Hepatic stellate cell (primary cell): Measurements from ENCODE around the gene ALDH1A1.
"Not testable (repeated sequence)": the region's sequence is repeated elsewhere in the genome, so short reads cannot be mapped to it uniquely, and the experiment has no call there.

Experiments
- DNase-seq: peaks from one replicate; pipeline ENCODE4 v3.0.0; 2011; ENCODE audit warnings: low spot score

Gene ALDH1A1

GRCh38 chr9:72943844-72944462 lies 8.9 kb downstream of the ALDH1A1 start:
- no peak for DNase-seq

GRCh38 chr9:72942451-72942850 lies 10.4 kb downstream of the ALDH1A1 start:
- DNase-seq = no peak

- not testable (repeated sequence) for DNase-seq
These were observed 13.3 kb downstream of the ALDH1A1 start for GRCh38 chr9:72939581-72939980.

DNA sequence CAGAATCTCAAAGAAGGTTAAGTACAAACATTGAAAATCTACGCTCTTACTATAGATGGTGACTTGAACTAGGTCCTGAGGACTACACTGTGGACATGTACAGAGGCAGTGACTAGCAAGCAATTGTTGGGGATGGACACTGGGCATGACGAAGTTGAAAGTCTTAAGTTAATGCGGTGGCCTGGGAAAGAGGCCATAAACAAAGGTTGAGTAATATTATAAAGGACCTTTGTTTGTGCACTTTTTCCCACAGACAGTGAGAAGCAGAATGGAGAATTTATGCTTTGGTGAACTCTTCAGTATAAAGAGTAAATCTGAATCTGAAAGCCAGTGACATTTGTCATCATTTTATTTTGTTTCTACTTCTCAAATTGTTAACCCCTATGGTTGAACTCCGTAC lies 15.3 kb downstream of the ALDH1A1 start:
- DNase-seq = no peak

- DNase-seq = no peak
These were observed 16.2 kb downstream of the ALDH1A1 start for GRCh38 chr9:72936679-72937078.

- no peak for DNase-seq
These were observed 16.6 kb downstream of the ALDH1A1 start for GRCh38 chr9:72936266-72936665.

- no peak for DNase-seq
These were observed 17.3 kb downstream of the ALDH1A1 start for GRCh38 chr9:72935595-72935994.

GRCh38 chr9:72933730-72934665 lies 18.9 kb downstream of the ALDH1A1 start:
- DNase-seq = no peak

- DNase-seq = peak; percentile 17
These were observed 20.2 kb downstream of the ALDH1A1 start for GRCh38 chr9:72932619-72933018.

GRCh38 chr9:72931897-72932296 lies 21.0 kb downstream of the ALDH1A1 start:
- DNase-seq = no peak

DNA sequence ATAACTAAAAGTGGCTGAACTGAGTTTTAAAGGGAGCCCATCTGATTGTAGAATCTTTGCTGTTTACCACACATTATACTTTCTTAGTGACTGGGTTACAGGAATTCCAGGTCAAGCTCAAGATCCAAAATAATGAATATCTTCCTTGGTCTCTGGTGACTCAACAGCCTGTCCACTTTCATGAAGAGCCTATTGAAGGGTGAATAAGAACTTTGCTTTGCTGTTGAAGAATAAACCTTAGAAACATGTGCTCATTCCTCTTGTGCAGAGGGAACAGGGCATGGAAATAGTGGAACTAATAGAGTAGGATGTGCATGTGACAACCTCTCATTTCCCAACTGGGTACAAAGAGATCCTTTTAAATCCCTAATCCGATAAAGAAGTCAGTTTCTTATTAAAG lies 21.4 kb downstream of the ALDH1A1 start:
- DNase-seq = peak; percentile 1

- no peak for DNase-seq
These were observed 22.0 kb downstream of the ALDH1A1 start for GRCh38 chr9:72930828-72931227.

DNA sequence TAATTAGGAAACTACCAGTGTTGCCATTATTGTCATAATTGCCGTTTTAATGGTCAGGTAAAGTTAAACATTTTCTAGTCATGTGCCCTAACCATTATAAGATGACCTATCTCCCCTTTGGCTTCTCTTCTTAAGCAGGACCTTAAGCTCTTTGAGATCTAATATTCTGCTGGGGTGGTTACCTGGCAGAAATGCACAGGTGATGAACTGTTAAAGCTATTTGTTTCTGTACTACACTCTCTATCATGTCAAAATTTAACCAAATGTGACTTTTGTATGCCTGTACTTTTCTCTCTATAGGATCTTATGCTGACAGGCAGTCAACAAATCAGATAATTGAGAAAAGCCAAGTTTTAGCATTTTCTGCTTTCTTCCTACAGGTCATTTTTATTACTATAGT lies 23.3 kb downstream of the ALDH1A1 start:
- DNase-seq = no peak

GRCh38 chr9:72928042-72928507 lies 24.8 kb downstream of the ALDH1A1 start:
- DNase-seq = no peak

DNA sequence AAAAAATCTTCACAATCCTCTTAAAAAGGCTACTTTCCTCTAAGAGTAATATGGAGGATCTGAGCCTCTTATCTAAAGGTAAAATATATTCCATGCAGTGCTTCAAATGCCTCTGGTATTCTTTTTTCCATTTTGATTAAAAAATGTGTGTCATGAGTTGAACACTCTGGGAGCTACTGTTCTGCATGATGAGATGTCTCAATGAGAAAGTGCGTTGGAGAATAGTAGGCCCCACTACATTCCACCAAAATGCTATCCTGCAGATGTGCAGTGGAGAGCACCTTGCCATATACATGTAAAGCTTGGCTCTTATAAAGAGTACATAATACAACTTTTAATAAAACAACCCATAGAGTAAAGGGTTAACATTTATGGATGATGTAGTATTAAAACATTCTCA lies 26.3 kb downstream of the ALDH1A1 start:
- DNase-seq = no peak

DNA sequence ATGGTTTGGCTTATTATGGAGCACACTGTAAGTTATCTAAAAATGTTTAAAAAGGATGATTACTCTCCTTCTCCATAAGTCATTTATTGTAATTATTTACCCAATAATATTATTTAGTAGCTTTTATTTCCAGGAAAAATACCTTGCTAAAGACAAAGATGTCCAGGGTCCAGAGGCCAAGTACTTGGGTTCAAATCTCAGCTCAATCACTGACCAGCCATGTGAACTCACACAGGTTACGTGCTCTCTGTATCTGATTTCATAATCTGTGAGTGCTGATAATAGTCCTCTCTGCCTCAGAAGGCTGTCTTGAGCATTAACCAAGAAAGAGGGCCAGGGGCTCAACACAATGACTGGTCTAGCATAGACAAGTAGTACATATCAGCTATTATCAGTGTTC lies 27.0 kb downstream of the ALDH1A1 start:
- DNase-seq = no peak

DNA sequence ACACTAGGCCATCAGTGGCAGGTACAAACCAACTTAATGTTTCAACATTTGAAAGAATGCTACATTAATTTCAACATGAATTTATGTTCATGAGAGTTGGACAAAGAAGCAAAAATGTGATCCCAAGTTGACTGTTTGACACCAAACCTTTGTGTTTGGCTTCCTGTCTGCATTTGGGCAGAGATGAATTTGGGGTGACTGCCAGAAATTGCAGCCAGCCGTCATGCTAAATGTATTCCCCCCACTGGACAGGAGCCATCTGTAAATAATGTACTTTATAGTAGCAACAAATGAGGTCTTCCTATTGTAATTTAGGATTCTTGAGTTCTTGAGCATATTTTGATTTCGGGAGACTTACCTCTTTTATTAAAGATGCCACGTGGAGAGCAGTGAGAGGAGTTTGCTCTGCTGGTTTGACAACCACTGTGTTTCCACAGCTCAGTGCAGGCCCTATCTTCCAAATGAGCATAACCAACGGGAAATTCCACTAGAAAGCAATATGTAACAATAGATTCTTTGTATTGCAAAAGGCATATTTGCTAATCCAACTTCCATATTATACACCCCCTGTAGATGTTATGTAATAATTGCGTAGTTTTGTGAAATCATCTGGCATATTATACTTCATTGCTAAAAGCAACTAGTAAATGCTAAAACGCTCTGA lies 27.6 kb downstream of the ALDH1A1 start:
- DNase-seq = no peak

DNA sequence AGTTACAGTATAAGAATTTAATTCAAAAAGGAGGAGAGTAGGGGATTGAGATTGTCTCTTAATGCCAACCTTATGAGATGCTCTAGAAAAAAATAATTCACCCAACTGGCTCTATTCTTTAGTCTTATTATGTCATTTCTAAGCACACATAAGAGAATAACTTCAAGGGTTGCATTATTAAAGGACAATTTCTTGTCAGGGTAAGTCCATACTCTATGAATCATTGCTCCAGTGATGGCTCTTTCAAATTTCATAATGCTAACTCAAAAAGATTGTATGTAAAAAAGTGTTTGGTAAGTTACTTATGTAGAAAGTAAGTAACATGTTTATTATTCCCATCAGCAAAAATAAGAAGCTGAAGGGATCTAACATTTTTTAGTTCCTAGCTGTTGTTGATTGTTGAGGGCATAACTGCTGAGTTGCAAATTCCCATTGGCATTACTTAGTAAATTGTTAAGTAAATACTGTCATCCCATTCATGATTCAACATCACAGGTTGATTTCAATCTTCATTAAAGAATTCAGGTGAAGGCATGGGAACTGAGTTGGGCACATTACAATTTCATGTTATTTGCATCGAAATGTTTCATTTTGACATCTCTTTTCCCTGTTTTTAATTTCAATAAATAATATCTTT lies 28.6 kb downstream of the ALDH1A1 start:
- no peak for DNase-seq

DNA sequence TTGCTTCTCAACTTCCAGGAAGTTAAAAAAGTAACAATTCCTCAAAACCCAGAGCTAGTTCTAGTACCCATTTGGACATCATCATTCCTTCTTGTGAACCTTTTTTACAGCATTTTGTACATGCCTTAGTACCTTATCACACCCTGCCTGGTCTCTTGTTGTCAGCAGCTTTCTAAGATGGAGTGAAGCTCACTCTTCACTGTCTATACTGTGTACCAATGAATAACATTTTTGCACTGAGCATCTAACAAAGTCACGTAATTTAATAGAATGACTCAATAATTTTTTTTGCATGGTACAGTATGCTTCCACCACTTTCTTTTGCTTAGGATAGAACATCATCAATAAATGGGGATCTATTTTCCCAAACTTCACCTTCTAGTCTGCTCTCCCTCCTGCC lies 29.8 kb downstream of the ALDH1A1 start:
- DNase-seq = no peak

DNA sequence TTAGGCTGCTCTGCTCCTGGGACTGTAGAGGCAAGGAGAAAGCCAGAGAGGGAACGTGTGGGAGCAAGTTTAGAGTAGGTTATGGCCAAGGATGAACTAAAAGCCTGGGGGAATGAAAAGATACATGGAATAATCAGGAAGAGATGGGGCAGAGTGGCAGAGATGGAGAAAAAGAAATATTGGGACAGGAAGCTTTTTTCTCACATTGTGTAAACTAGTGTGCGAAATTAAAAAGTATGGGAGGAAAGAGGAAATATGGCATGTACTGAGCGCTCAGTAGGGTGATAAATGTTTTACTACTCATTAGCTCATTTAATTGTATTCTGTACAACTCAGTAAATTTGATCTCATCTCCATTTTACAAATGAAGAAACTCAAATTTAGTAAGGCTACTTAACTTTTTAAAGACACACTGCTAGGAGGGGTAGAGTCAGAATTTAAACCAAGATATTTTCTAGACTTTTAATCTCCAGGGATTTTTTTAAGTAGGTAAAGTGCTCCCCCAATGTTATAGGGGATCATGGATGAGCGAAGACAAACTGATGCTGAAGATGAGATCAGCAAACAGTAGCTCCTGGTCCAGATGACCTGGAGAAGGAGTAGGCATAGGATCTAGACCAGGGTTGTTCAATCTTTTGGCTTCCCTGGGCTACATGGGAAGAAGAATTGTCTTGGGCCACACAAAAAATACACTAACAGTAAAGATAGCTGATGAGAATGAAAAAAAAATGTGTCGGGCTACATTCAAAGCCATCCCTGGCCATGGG lies 30.8 kb downstream of the ALDH1A1 start:
- DNase-seq = no peak

GRCh38 chr9:72919246-72919945 lies 33.5 kb downstream of the ALDH1A1 start:
- DNase-seq = no peak
